Epithelial cell of esophagus (primary cell): ENCODE results near the gene VPS37B.

Source experiments
- DNase-seq: peaks from one replicate; pipeline ENCODE4 v3.0.0; 2010; ENCODE audit warnings: low read depth
- H3K4me3 ChIP-seq: 2 replicates; pipeline ENCODE4 v1.5.1; 2011; ENCODE audit warnings: mild to moderate bottlenecking, low read length, control low read depth
- TF ChIP-seq, protein P1 (sequence below): IDR thresholded peaks from 2 replicates; pipeline ENCODE4 v1.5.1; 2011; ENCODE audit warnings: low read depth, mild to moderate bottlenecking, low read length, control low read depth, inconsistent platforms; ENCODE audit not compliant: insufficient read depth; ENCODE audit errors: missing control alignments

Gene VPS37B

DNA sequence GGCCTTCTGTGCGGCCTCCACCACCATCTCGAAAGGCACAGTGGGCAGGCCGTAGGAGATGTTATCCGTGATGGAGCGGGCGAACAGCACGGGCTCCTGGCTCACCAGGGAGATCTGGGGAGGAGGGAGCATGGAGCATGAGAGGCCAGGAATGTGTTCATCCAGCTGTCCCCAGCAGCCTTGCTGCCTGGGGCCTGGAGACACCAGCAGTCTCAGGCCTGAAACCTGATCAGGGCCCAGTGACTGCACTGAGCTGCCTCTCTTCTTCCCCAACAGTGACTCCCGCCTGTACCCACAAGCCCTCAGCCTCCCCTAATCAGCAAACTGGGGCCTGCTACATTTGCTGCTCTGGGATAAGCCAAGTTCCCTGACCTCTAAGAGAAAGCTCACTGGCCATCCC, 39.4 kb upstream of the VPS37B start:
- TF ChIP-seq, protein P1, sequence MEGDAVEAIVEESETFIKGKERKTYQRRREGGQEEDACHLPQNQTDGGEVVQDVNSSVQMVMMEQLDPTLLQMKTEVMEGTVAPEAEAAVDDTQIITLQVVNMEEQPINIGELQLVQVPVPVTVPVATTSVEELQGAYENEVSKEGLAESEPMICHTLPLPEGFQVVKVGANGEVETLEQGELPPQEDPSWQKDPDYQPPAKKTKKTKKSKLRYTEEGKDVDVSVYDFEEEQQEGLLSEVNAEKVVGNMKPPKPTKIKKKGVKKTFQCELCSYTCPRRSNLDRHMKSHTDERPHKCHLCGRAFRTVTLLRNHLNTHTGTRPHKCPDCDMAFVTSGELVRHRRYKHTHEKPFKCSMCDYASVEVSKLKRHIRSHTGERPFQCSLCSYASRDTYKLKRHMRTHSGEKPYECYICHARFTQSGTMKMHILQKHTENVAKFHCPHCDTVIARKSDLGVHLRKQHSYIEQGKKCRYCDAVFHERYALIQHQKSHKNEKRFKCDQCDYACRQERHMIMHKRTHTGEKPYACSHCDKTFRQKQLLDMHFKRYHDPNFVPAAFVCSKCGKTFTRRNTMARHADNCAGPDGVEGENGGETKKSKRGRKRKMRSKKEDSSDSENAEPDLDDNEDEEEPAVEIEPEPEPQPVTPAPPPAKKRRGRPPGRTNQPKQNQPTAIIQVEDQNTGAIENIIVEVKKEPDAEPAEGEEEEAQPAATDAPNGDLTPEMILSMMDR, result no peak
- no peak overlapping the region for H3K4me3 ChIP-seq
- DNase-seq, result no peak

DNA sequence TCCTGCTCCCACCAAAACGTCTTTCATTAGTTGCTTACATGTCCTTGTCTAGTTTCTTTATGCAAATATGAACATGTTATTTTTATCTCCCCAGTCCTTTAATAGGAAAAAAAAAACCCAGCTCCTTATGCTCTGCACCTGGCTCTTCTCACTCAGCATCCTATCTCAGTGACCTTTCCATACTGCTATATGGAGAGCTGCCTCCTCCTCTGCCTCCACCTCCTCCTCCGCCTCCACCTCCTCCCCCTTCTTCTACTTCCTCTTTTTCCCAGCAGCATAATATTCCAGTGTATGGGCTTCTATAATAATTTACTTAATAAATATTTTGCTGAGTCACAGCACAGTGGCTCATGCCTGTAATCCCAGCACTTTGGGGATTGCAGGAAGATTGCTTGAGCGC, 38.8 kb upstream of the VPS37B start:
- no peak overlapping the region for H3K4me3 ChIP-seq
- DNase-seq, result no peak
- TF ChIP-seq, protein P1, result no peak

DNA sequence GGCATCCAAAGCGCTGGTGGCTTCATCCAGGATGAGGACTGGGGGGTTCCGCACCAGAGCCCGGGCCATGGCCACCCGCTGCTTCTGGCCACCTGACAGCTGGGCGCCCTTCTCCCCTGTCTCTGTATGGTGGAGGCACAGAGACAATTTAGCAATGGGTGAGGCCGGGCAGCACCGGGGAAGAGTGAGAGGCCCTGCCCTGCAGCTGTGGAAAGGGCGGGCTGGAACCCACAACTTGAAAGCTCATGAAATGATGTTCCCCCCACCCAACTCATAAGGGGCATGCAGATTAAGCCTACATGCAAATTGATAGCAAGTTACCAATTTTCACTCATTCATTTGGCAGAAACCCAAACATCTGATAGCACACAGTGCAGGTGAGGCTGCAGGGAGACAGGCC, 36.3 kb upstream of the VPS37B start:
- DNase-seq, result no peak
- TF ChIP-seq, protein P1, result no peak
- no peak overlapping the region for H3K4me3 ChIP-seq

DNA sequence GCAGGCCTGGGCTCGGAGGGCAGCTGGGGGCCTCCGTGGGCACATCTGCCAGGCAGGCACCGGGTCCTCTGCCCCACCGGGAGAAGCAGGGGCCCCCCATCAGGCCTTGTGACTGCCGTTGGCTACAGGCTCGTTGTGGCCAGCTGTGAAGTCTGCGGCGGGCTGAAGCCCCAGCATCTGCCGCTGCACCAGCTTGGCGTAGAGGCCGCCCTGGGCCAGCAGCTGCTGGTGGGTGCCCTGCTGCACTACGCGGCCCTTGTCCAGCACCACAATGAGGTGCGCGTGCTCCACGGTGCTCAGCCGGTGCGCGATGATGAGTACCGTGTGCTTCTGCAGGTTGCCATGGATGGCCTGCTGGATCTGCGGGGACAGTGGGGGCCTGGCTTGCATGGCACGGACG, 33.9 kb upstream of the VPS37B start:
- DNase-seq, result no peak
- TF ChIP-seq, protein P1, result no peak
- no peak overlapping the region for H3K4me3 ChIP-seq

DNA sequence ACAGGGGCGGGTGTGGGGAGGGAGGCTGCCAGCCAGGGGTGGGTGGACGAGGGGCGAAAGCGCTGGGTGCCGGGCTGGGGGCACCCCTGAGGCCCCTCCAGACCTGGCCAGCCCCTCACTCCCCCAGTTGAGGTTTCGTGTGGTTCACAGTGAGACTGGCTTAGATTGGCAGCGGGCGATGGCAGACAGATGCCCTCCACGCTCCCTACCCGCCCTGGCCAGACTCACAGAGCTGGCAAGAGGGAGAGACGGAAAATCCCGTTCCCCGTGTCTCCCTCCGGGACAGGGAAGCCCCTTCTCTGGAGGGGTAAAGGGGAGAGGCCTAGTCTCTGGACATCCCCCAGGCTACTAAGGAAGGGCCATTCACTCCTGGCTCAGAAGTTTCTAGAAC, 33.2 kb upstream of the VPS37B start:
- TF ChIP-seq, protein P1, result no peak
- no peak for DNase-seq
- H3K4me3 ChIP-seq, result no peak overlapping the region

DNA sequence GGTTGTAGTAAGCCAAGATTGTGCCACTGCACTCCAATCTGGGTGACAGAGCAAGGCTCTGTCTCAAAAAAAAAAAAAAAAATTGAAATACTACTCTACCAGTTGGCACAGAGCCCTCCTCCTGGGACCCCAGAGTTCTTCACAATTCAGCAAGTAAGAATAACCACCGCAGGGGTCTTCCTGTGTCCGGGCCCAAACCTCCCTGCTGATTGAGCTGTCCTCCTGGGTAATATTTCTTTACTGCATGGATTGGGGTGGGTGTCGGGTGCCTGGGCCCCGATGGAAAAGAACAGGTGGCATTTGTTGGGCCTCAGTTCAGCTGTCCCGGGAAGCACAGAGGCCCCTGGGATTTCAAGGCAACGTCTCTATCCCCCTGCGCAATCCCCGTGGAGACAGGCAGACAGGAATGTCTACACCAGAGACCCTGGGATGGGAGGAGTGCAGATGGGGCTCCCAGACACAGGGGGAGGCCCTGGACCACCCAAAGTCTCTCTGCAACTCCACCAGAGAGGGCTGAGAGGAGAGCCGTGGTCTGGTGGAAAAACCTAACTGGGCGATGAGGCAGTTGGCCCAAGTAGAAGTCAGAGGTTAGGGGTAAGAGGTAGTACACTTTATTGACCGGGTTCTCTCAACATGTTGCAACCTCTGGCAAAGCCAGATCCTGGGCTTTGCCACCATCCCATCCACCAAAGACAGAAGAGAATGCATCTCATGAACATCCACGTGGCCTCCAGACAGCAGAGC, 32.7 kb upstream of the VPS37B start:
- no peak for DNase-seq
- no peak overlapping the region for H3K4me3 ChIP-seq
- TF ChIP-seq, protein P1, result no peak
